Panc1 (cell line): ENCODE results near the gene TBC1D22A. TPM values are rescaled to one million over a fixed set of nuclear protein-coding genes. Genes with fewer than 3 reads are reported as not detected.

ENCODE experiments used
- ATAC-seq: fragments of 200-7000 bp; cut with Tn5 transposase; 2 replicates; pipeline ENCODE4 v1.9.1; 2020; ENCODE audit warnings: mild to moderate bottlenecking, moderate library complexity
- BruUV-seq: library from RNA; stranded (reverse); fragments of 400-500 nt; replicated peaks from 2 replicates; lab custom pipeline; 2021; lab: Mats Ljungman, UMichigan
- CTCF ChIA-PET: fragments of 300-600 bp; sonication (Branson Sonifier 250); formaldehyde crosslinking; loops from one replicate; lab custom pipeline; 2022; ENCODE audit warnings: antibody characterized with exemption; lab: Charles Lee
- POLR2A ChIA-PET: fragments of 300-600 bp; sonication (Branson Sonifier 250); formaldehyde crosslinking; loops from one replicate; lab custom pipeline; 2022; ENCODE audit warnings: antibody characterized with exemption; lab: Charles Lee
- DNase-seq: peaks from one replicate; pipeline ENCODE4 v3.0.0-alpha.2; 2010; ENCODE audit warnings: low read depth, low spot score
- H3K27ac ChIP-seq: 2 replicates; pipeline ENCODE4 v1.5.1; 2011; ENCODE audit warnings: mild to moderate bottlenecking, low read length, inconsistent platforms
- H3K27me3 ChIP-seq: fragments of 200-500 bp; sonication (Bioruptor generic); 2 replicates; pipeline ENCODE4 v1.6.0; 2014; ENCODE audit warnings: low read length, inconsistent platforms; ENCODE audit not compliant: control insufficient read depth, insufficient read depth
- H3K36me3 ChIP-seq: fragments of 200-500 bp; sonication (Bioruptor generic); 2 replicates; pipeline ENCODE4 v1.5.1; 2014; ENCODE audit warnings: inconsistent platforms, mild to moderate bottlenecking, low read length, moderate library complexity; ENCODE audit not compliant: control insufficient read depth, insufficient read depth
- H3K4me1 ChIP-seq: 2 replicates; pipeline ENCODE4 v1.5.1; 2011; ENCODE audit warnings: inconsistent platforms, mild to moderate bottlenecking, low read length, moderate library complexity; ENCODE audit not compliant: control insufficient read depth, insufficient read depth
- H3K4me3 ChIP-seq, 2 experiments: 2 replicates each; pipeline ENCODE4 v1.5.1; 2011 to 2012; ENCODE audit warnings: low read depth in 2 of 2, low read length in 2 of 2, mild to moderate bottlenecking in 2 of 2, inconsistent platforms in 1 of 2, moderate library complexity in 1 of 2
- H3K9me3 ChIP-seq: fragments of 200-500 bp; sonication (Bioruptor generic); 2 replicates; pipeline ENCODE4 v1.5.1; 2014; ENCODE audit warnings: low read depth, mild to moderate bottlenecking, inconsistent platforms, low read length, moderate library complexity; ENCODE audit not compliant: control insufficient read depth, insufficient read depth
- CTCF ChIP-seq: fragments of 450-650 bp; IDR thresholded peaks from 2 replicates; pipeline ENCODE4 v1.5.1; 2017; ENCODE audit warnings: mild to moderate bottlenecking
- POLR2AphosphoS5 ChIP-seq: IDR thresholded peaks from 2 replicates; pipeline ENCODE4 v1.6.1; 2012; ENCODE audit warnings: mild to moderate bottlenecking, low read depth, low read length, moderate library complexity
- REST ChIP-seq, 2 experiments: IDR thresholded peaks; 2 replicates each; pipeline ENCODE4 v1.6.1; 2011 to 2012; ENCODE audit warnings: low read depth in 2 of 2, control low read depth in 1 of 2, low read length in 1 of 2, mild to moderate bottlenecking in 1 of 2, moderate library complexity in 1 of 2; ENCODE audit not compliant: insufficient read depth in 1 of 2
- SIN3A ChIP-seq: IDR thresholded peaks from 2 replicates; pipeline ENCODE4 v1.6.1; 2012; ENCODE audit warnings: low read depth, mild to moderate bottlenecking, low read length, moderate library complexity, borderline replicate concordance; ENCODE audit not compliant: insufficient read depth
- TCF7L2 ChIP-seq: IDR thresholded peaks from 2 replicates; pipeline ENCODE4 v1.6.1; 2011; ENCODE audit warnings: mild to moderate bottlenecking, low read depth, low read length, inconsistent platforms
- in situ Hi-C: cut with HindIII; loops from 2 replicates; pipeline ENCODE4 v1.10.0; 2016; ENCODE audit warnings: low sequenced_read_pairs, low pct_unique_long_range_greater_than_20kb
- intact Hi-C: fragments of 100-400 bp; cut with micrococcal nuclease; formaldehyde crosslinking; loops from one replicate; pipeline ENCODE4 v1.10.0; 2022; ENCODE audit not compliant: unreplicated experiment
- total RNA-seq: library from RNA; stranded (reverse); gene quantifications from one replicate; pipeline ENCODE4 v1.2.1, GENCODE V29; 2021; ENCODE audit not compliant: unreplicated experiment

The TBC1D22A gene
- total RNA-seq, 1 experiment from 2014 or later = 28.7 TPM

- intact Hi-C loops = no loop called here
- Histone ChIP-seq H3K36me3 (no peaks in the 10 kb centered on the region), H3K27ac (no peak overlapping the region), H3K4me1 (no peaks in the 10 kb centered on the region), H3K27me3 (no peaks in the 10 kb centered on the region), H3K9me3 (no peaks in the 10 kb centered on the region), H3K4me3 (no peak overlapping the region)
- no TSS peak for BruUV-seq
- in situ Hi-C loops = no loop called here
- TF ChIP-seq TCF7L2 (no peak), SIN3A (no peak), POLR2AphosphoS5 (no peak), REST (IDR thresholded peaks at IDR 0.05; ENCODE audit: insufficient read depth in 1 of 2, low read depth in 2 of 2, low read length in 1 of 2) (no peak), CTCF (no peak)
- ChIA-PET POLR2A (no interaction called here), CTCF (no interaction called here)
- DNase-seq (no peak), ATAC-seq (no peak)
Measured at GRCh38 chr22:47198801-47199251, 436.4 kb downstream of the TBC1D22A start.

- ATAC-seq = no peak
- BruUV-seq = no TSS peak
- CTCF ChIA-PET = no interaction called here
- Histone ChIP-seq H3K4me3 (no peak overlapping the region), H3K27me3 (no peaks in the 10 kb centered on the region), H3K4me1 (no peaks in the 10 kb centered on the region), H3K27ac (no peak overlapping the region), H3K9me3 (no peaks in the 10 kb centered on the region), H3K36me3 (no peaks in the 10 kb centered on the region)
- POLR2A ChIA-PET = no interaction called here
- TF ChIP-seq POLR2AphosphoS5 (no peak), REST (IDR thresholded peaks at IDR 0.05; ENCODE audit: insufficient read depth in 1 of 2, low read depth in 2 of 2, low read length in 1 of 2) (no peak), CTCF (no peak), SIN3A (no peak), TCF7L2 (no peak)
- intact Hi-C loops = no loop called here
- DNase-seq = no peak
- in situ Hi-C loops = no loop called here
Measured at GRCh38 chr22:47199261-47199978, 437.0 kb downstream of the TBC1D22A start.
